ENCODE results near the gene UIMC1. TPM values are rescaled to one million over a fixed set of nuclear protein-coding genes. Genes with fewer than 3 reads are reported as not detected.
"Not testable (repeated sequence)": the region's sequence is repeated elsewhere in the genome, so short reads cannot be mapped to it uniquely, and the experiment has no call there.

UIMC1 gene
- total RNA-seq (ENCODE audit: low replicate concordance): 30.7 and 39.1 TPM in 2 replicates
- long read RNA-seq, transcript UIMC1-212 (15 exons, 2,502 nt): major isoform, 15 of 44 reads
- long read RNA-seq, partial matches to known transcripts: 4 of 44 reads
- long read RNA-seq, other reads (novel, unspliced or antisense): 24 of 44 reads

DNA sequence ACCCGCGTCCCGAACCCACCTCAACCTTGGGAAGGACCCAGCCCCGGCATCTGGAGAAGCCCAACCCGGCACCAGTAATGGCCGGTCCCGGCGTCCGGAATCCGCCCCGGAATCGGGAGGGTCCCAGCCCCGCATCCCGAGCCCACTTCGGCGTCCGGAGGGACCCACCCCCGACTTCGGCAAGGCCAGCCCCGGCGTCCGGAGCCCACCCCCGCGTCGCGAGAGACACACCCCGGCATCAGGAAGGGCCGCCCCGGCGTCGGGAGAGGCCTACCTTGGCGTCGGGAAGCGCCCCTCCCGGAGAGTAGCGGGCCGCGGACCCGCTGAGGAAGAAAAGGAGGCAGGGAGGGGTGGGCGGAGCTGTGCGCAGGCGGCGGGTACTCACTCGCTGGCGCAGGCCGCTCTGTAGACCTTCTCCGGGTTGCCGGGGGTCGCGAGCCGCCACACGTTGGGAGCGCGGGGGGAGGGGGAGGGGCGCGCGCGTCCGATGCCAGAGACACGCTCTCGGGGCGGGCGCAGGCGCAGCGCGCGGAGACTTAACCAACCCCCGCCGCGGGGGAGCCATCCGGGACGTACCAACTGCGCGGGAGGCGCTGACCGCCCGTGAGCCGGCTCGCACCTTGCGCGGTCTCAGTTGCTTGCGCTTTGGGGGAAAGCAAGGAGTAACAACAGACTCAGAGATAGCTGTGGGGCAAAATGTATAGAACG, at the start of gene UIMC1:
Gene UIMC1 (minus strand): TSS at position 515 of the 708 bp plus-strand sequence. CDS start 24,164 bp downstream, outside the sequence.
- TF ChIP-seq CTCF (conservative IDR thresholded peaks at IDR 0.05): no peak
- peak; percentile 97 for DNase-seq (ENCODE audit: extremely low spot score, unreplicated experiment)
- no peaks in the 10 kb centered on the region for H3K27me3 Mint-ChIP-seq

GRCh38 chr5:177049285-177049684, 42.7 kb upstream of the UIMC1 start:
- Mint-ChIP-seq H3K4me1 (ENCODE audit: unreplicated experiment) (no peaks in the 10 kb centered on the region), H3K27ac (no peak overlapping the region), H3K36me3 (peaks cover 21% of the 10 kb centered on the region), H3K27me3 (no peaks in the 10 kb centered on the region), H3K9me3 (no peaks in the 10 kb centered on the region), H3K4me3 (no peak overlapping the region)
- no peak for DNase-seq (ENCODE audit: extremely low spot score, unreplicated experiment)
- TF ChIP-seq CTCF (conservative IDR thresholded peaks at IDR 0.05): no peak

More for the DNA sequence above, at the start of gene UIMC1:
- no peaks in the 10 kb centered on the region for H3K9me3 Mint-ChIP-seq
- peaks cover 18% of the 10 kb centered on the region for H3K4me1 Mint-ChIP-seq (ENCODE audit: unreplicated experiment)
- H3K27ac Mint-ChIP-seq: peak within 1 kb of the TSS; percentile 94
- peaks cover 5% of the 10 kb centered on the region for H3K36me3 Mint-ChIP-seq
- H3K4me3 Mint-ChIP-seq: peak within 1 kb of the TSS; percentile 95

DNA sequence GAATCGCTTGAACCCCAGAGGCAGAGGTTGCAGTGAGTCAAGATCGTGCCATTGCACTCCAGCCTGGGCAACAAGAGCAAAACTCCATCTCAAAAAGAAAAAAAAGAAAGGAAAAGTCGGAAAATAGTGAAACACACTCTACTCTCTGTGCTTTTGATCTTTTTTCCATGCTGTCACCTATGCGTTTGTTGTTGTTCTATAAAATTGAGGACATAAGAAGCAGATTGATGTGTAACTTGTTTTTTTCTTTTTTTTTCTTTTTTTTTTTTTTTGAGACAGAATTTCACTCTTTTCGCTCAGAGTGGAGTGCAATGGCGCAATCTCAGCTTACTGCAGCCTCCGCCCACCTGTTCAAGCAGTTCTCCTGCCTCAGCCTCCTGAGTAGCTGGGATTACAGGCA, 42.0 kb upstream of the UIMC1 start:
- H3K4me3 Mint-ChIP-seq; H3K27me3 Mint-ChIP-seq; H3K9me3 Mint-ChIP-seq; H3K27ac Mint-ChIP-seq; H3K4me1 Mint-ChIP-seq (ENCODE audit: unreplicated experiment); DNase-seq (ENCODE audit: extremely low spot score, unreplicated experiment): not testable (repeated sequence)
- H3K36me3 Mint-ChIP-seq: peaks cover 19% of the 10 kb centered on the region

- DNase-seq (ENCODE audit: extremely low spot score, unreplicated experiment): no peak
- H3K36me3 Mint-ChIP-seq: peaks cover 21% of the 10 kb centered on the region
- no peaks in the 10 kb centered on the region for H3K9me3 Mint-ChIP-seq
- TF ChIP-seq CTCF (conservative IDR thresholded peaks at IDR 0.05): no peak
- H3K27ac Mint-ChIP-seq: no peak overlapping the region
- no peak overlapping the region for H3K4me3 Mint-ChIP-seq
- H3K27me3 Mint-ChIP-seq: no peaks in the 10 kb centered on the region
- no peaks in the 10 kb centered on the region for H3K4me1 Mint-ChIP-seq (ENCODE audit: unreplicated experiment)
Measured at GRCh38 chr5:177045631-177046030, 39.1 kb upstream of the UIMC1 start.

GRCh38 chr5:177044641-177045040, 38.1 kb upstream of the UIMC1 start:
- no peak overlapping the region for H3K4me3 Mint-ChIP-seq
- H3K36me3 Mint-ChIP-seq: peaks cover 21% of the 10 kb centered on the region
- no peak for DNase-seq (ENCODE audit: extremely low spot score, unreplicated experiment)
- H3K9me3 Mint-ChIP-seq: no peaks in the 10 kb centered on the region
- TF ChIP-seq CTCF (conservative IDR thresholded peaks at IDR 0.05): no peak
- no peaks in the 10 kb centered on the region for H3K4me1 Mint-ChIP-seq (ENCODE audit: unreplicated experiment)
- H3K27me3 Mint-ChIP-seq: no peaks in the 10 kb centered on the region
- no peak overlapping the region for H3K27ac Mint-ChIP-seq

DNA sequence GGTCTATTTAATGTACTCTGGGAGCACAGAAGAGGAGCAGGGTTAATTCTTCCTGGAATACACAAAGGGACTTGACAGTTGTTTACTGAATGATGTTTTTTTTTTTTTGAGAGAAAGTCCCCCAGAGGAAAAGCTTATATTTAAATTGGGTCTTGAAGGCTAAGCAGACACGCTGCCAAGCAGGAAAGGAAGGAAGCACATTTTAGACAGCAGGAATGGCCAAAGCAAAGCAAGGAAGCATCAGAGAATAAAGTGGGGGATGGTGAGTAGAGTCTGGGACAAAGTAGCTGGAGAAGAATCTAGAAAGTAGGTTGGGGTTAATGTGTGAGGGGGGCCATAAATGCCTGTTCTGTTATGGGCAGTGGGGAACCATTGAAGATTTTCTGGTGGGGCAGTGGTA, 37.4 kb upstream of the UIMC1 start:
- Mint-ChIP-seq H3K4me3 (no peak overlapping the region), H3K27ac (no peak overlapping the region), H3K36me3 (peaks cover 15% of the 10 kb centered on the region), H3K27me3 (no peaks in the 10 kb centered on the region), H3K9me3 (no peaks in the 10 kb centered on the region), H3K4me1 (ENCODE audit: unreplicated experiment) (no peaks in the 10 kb centered on the region)
- no peak for TF ChIP-seq CTCF (conservative IDR thresholded peaks at IDR 0.05)
- DNase-seq (ENCODE audit: extremely low spot score, unreplicated experiment): no peak

All from type B pancreatic cell (in vitro differentiated cells).